HEK293 (cell line): Measurements from ENCODE around the gene OR5AL1.
"Not testable (repeated sequence)": the region's sequence is repeated elsewhere in the genome, so short reads cannot be mapped to it uniquely, and the experiment has no call there.

Experiments
- CTCF ChIA-PET: fragments of 350-600 bp; formaldehyde crosslinking; extraction: SDS; loops from one replicate; lab custom pipeline; 2021; ENCODE audit warnings: antibody characterized with exemption; lab: Yijun Ruan, JAX
- POLR2A ChIA-PET: fragments of 300-600 bp; formaldehyde crosslinking; extraction: SDS; loops from one replicate; lab custom pipeline; 2020; ENCODE audit warnings: antibody characterized with exemption, inconsistent platforms; lab: Yijun Ruan, JAX
- H3K27ac ChIP-seq: fragments of 200-500 bp; sonication (Bioruptor generic); 2 replicates; pipeline ENCODE4 v1.5.1; 2014; ENCODE audit warnings: low read depth, low read length, control low read depth, inconsistent platforms; ENCODE audit errors: extremely low read depth
- H3K36me3 ChIP-seq, 2 experiments: fragments of 200-500 bp in 1 of 2; sonication (Bioruptor generic) in 1 of 2; 1 replicate in 1 of 2; 2 replicates in 1 of 2; pipeline ENCODE4 v1.5.1; 2014 to 2017; ENCODE audit warnings: inconsistent platforms in 2 of 2, low read length in 2 of 2; ENCODE audit not compliant: control insufficient read depth in 2 of 2, insufficient read depth in 1 of 2
- H3K4me1 ChIP-seq: fragments of 200-500 bp; sonication (Bioruptor generic); 2 replicates; pipeline ENCODE4 v1.5.1; 2014; ENCODE audit warnings: mild to moderate bottlenecking, low read length, inconsistent platforms; ENCODE audit not compliant: control insufficient read depth, insufficient read depth
- H3K4me3 ChIP-seq: 2 replicates; pipeline ENCODE4 v1.5.1; 2011; ENCODE audit warnings: low read depth, mild to moderate bottlenecking, control low read depth, low read length, moderate library complexity
- H3K9me3 ChIP-seq: fragments of 200-500 bp; sonication (Bioruptor generic); 2 replicates; pipeline ENCODE4 v1.5.1; 2014; ENCODE audit warnings: low read depth, low read length, inconsistent platforms; ENCODE audit not compliant: control insufficient read depth, insufficient read depth
- HOXD13 ChIP-seq: sonication (generic); formaldehyde crosslinking; IDR thresholded peaks from 2 replicates; pipeline ENCODE4 v1.8.0; 2022; ENCODE audit warnings: missing genetic modification reagents, borderline replicate concordance
- KLF8 ChIP-seq: fragments of 450-650 bp; formaldehyde crosslinking; IDR thresholded peaks from 2 replicates; pipeline ENCODE4 v1.5.1; 2016; ENCODE audit warnings: missing biosample characterization, missing genetic modification characterization
- PRDM1 ChIP-seq: fragments of 450-650 bp; formaldehyde crosslinking; IDR thresholded peaks from 2 replicates; pipeline ENCODE4; 2016; ENCODE audit warnings: missing biosample characterization, missing genetic modification characterization
- PRDM6 ChIP-seq: fragments of 450-650 bp; formaldehyde crosslinking; IDR thresholded peaks from 2 replicates; pipeline ENCODE4 v1.5.1; 2017; ENCODE audit warnings: missing biosample characterization, missing genetic modification characterization
- RBAK ChIP-seq: fragments of 450-650 bp; formaldehyde crosslinking; IDR thresholded peaks from 2 replicates; pipeline ENCODE4 v1.5.1; 2016; ENCODE audit warnings: missing biosample characterization, missing genetic modification characterization
- SP3 ChIP-seq: fragments of 450-650 bp; formaldehyde crosslinking; IDR thresholded peaks from 2 replicates; pipeline ENCODE4 v1.5.1; 2016; ENCODE audit warnings: missing biosample characterization, missing genetic modification characterization
- ZBTB44 ChIP-seq: fragments of 450-650 bp; IDR thresholded peaks from 2 replicates; pipeline ENCODE4 v1.5.1; 2018; ENCODE audit warnings: missing biosample characterization, mild to moderate bottlenecking, missing genetic modification characterization
- ZBTB8A ChIP-seq: fragments of 450-650 bp; formaldehyde crosslinking; IDR thresholded peaks from 2 replicates; pipeline ENCODE4 v1.5.1; 2016; ENCODE audit warnings: missing biosample characterization, missing genetic modification characterization
- ZFP3 ChIP-seq: fragments of 450-650 bp; formaldehyde crosslinking; IDR thresholded peaks from 2 replicates; pipeline ENCODE4 v1.5.1; 2016; ENCODE audit warnings: low read depth, missing biosample characterization, missing genetic modification characterization
- ZNF121 ChIP-seq: fragments of 450-650 bp; formaldehyde crosslinking; IDR thresholded peaks from 2 replicates; pipeline ENCODE4 v1.5.1; 2016; ENCODE audit warnings: missing biosample characterization, missing genetic modification characterization
- ZNF140 ChIP-seq: fragments of 450-650 bp; formaldehyde crosslinking; IDR thresholded peaks from 2 replicates; pipeline ENCODE4 v1.5.1; 2016; ENCODE audit warnings: missing biosample characterization, missing genetic modification characterization
- ZNF169 ChIP-seq: fragments of 450-650 bp; formaldehyde crosslinking; IDR thresholded peaks from 2 replicates; pipeline ENCODE4 v1.5.1; 2016; ENCODE audit warnings: missing biosample characterization, missing genetic modification characterization
- ZNF221 ChIP-seq: fragments of 450-650 bp; formaldehyde crosslinking; IDR thresholded peaks from 2 replicates; pipeline ENCODE4 v1.5.1; 2017; ENCODE audit warnings: missing biosample characterization, missing genetic modification characterization, borderline replicate concordance
- ZNF223 ChIP-seq: fragments of 450-650 bp; formaldehyde crosslinking; IDR thresholded peaks from 2 replicates; pipeline ENCODE4 v1.5.1; 2016; ENCODE audit warnings: missing biosample characterization, missing genetic modification characterization
- ZNF26 ChIP-seq: fragments of 450-650 bp; formaldehyde crosslinking; IDR thresholded peaks from 2 replicates; pipeline ENCODE4 v1.5.1; 2016; ENCODE audit warnings: missing biosample characterization, missing genetic modification characterization
- ZNF394 ChIP-seq: fragments of 450-650 bp; formaldehyde crosslinking; IDR thresholded peaks from 2 replicates; pipeline ENCODE4 v1.5.1; 2016; ENCODE audit warnings: missing biosample characterization, missing genetic modification characterization, mild to moderate bottlenecking, moderate library complexity, borderline replicate concordance
- ZNF433 ChIP-seq: fragments of 450-650 bp; formaldehyde crosslinking; IDR thresholded peaks from 2 replicates; pipeline ENCODE4 v1.5.1; 2016; ENCODE audit warnings: missing biosample characterization, missing genetic modification characterization, low read depth
- ZNF521 ChIP-seq: fragments of 450-650 bp; formaldehyde crosslinking; IDR thresholded peaks from 2 replicates; pipeline ENCODE4 v1.5.1; 2017; ENCODE audit warnings: missing biosample characterization, mild to moderate bottlenecking, missing genetic modification characterization
- ZNF549 ChIP-seq: fragments of 450-650 bp; IDR thresholded peaks from 2 replicates; pipeline ENCODE4 v1.5.1; 2018; ENCODE audit warnings: missing biosample characterization, missing genetic modification characterization, mild to moderate bottlenecking, inconsistent platforms, moderate library complexity
- ZNF596 ChIP-seq: fragments of 450-650 bp; IDR thresholded peaks from 2 replicates; pipeline ENCODE4 v1.5.0; 2018; ENCODE audit warnings: missing biosample characterization, mild to moderate bottlenecking, missing genetic modification characterization, moderate library complexity
- ZNF623 ChIP-seq: fragments of 450-650 bp; formaldehyde crosslinking; IDR thresholded peaks from 2 replicates; pipeline ENCODE4 v1.5.1; 2016; ENCODE audit warnings: missing biosample characterization, missing genetic modification characterization
- ZNF777 ChIP-seq: fragments of 450-650 bp; formaldehyde crosslinking; IDR thresholded peaks from 2 replicates; pipeline ENCODE4 v1.5.1; 2017; ENCODE audit warnings: missing biosample characterization, missing genetic modification characterization, borderline replicate concordance
- ZXDB ChIP-seq: fragments of 450-650 bp; formaldehyde crosslinking; IDR thresholded peaks from 2 replicates; pipeline ENCODE4 v1.5.1; 2016; ENCODE audit warnings: missing biosample characterization, missing genetic modification characterization

OR5AL1 gene

GRCh38 chr11:56401858-56402461, 10.5 kb upstream of the OR5AL1 start:
- H3K9me3 ChIP-seq, H3K4me1 ChIP-seq, CTCF ChIA-PET, H3K4me3 ChIP-seq, POLR2A ChIA-PET, H3K27ac ChIP-seq, H3K36me3 ChIP-seq: not testable (repeated sequence)

- Histone ChIP-seq H3K4me3 (no peak overlapping the region), H3K27ac (no peak overlapping the region), H3K36me3 (no peaks in the 10 kb centered on the region), H3K9me3 (no peaks in the 10 kb centered on the region), H3K4me1 (no peaks in the 10 kb centered on the region)
- CTCF ChIA-PET = no interaction called here
- POLR2A ChIA-PET = no interaction called here
- no peak for TF ChIP-seq ZNF121 (tag by site-specific recombination)
- TF ChIP-seq ZNF169 (tag by site-specific recombination) = no peak
- TF ChIP-seq ZNF596 (tag by site-specific recombination) = no peak
- TF ChIP-seq ZXDB (tag by site-specific recombination) = no peak
- no peak for TF ChIP-seq ZNF221 (tag by site-specific recombination)
- TF ChIP-seq PRDM6 (tag by site-specific recombination) = no peak
Measured at GRCh38 chr11:56404393-56404792, 8.1 kb upstream of the OR5AL1 start.

GRCh38 chr11:56410801-56411200, 1.7 kb upstream of the OR5AL1 start:
- no peak overlapping the region for H3K27ac ChIP-seq
- no peaks in the 10 kb centered on the region for H3K9me3 ChIP-seq
- no peak for TF ChIP-seq ZNF140
- no peak for TF ChIP-seq ZNF394 (tag by site-specific recombination)
- TF ChIP-seq ZNF433 = no peak
- no peak for TF ChIP-seq HOXD13 (CRISPR knock-in tag)
- no peak for TF ChIP-seq ZNF549 (tag by site-specific recombination)
- no peak for TF ChIP-seq ZBTB8A (tag by site-specific recombination)
- no peak for TF ChIP-seq PRDM1 (tag by site-specific recombination)
- no peak for TF ChIP-seq ZNF521
- TF ChIP-seq ZNF777 (tag by site-specific recombination) = no peak
- no peak for TF ChIP-seq ZNF223
- H3K36me3 ChIP-seq = no peaks in the 10 kb centered on the region
- H3K4me3 ChIP-seq = no peak overlapping the region
- no peaks in the 10 kb centered on the region for H3K4me1 ChIP-seq
- ChIA-PET CTCF (no interaction called here), POLR2A (no interaction called here)

GRCh38 chr11:56453521-56453920, 41.0 kb downstream of the OR5AL1 start:
- Histone ChIP-seq H3K9me3 (no peaks in the 10 kb centered on the region), H3K27ac (no peak overlapping the region), H3K4me1 (no peaks in the 10 kb centered on the region), H3K36me3 (no peaks in the 10 kb centered on the region), H3K4me3 (no peak overlapping the region)
- ChIA-PET POLR2A (no interaction called here), CTCF (no interaction called here)
- TF ChIP-seq ZFP3 (tag by site-specific recombination) = no peak
- no peak for TF ChIP-seq SP3 (tag by site-specific recombination)
- no peak for TF ChIP-seq ZNF623 (tag by site-specific recombination)
- no peak for TF ChIP-seq ZNF26
- TF ChIP-seq RBAK (tag by site-specific recombination) = no peak
- no peak for TF ChIP-seq ZBTB44 (tag by site-specific recombination)
- no peak for TF ChIP-seq KLF8 (tag by site-specific recombination)
